AG08395 (cell line): Measurements from ENCODE around the gene EIF3B.
"Not testable (repeated sequence)": the region's sequence is repeated elsewhere in the genome, so short reads cannot be mapped to it uniquely, and the experiment has no call there.

ENCODE experiments used
- DNase-seq: peaks from one replicate; pipeline ENCODE4 v3.0.0; 2012; ENCODE audit warnings: mixed read lengths, low spot score

Gene EIF3B

DNA sequence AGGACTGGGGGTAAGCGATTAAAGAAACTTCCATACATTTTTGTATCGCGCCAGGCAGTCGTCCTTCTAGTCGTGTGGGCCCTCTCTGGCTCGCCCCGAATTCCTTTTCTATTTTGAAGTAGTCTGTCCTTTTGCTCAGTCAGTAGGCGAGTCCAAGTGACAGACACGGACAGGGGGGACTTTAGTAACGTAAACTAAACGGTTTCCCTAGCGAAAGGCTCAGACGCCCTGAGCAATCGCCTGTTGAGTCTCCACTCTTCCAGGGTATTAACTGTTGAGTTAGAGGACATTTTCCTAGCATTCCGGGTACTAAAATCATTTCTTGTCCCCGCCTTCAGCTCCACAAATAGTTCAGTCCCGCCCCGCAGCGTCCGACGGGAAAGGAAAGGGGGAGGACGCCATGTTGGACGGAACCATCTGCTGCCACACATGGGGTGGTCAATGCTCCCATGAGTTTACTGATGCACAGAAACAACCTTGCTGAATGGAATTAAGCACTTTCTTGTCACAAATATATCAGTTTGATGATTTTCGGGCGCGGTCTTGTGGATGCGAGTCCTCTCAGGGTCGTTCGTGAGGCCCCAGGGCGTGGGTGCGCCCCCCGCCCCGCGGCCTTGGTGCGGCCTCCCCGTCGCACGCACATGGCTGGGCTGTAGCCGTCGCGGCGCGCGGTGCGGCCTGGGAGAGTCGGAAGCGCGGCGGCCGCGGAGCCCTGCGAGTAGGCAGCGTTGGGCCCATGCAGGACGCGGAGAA is at the start of gene EIF3B:
EIF3B (plus strand) TSS at position 642 of the 753 bp plus-strand sequence; CDS start at position 737, 95 bp downstream.
- peak; percentile 95 for DNase-seq

DNA sequence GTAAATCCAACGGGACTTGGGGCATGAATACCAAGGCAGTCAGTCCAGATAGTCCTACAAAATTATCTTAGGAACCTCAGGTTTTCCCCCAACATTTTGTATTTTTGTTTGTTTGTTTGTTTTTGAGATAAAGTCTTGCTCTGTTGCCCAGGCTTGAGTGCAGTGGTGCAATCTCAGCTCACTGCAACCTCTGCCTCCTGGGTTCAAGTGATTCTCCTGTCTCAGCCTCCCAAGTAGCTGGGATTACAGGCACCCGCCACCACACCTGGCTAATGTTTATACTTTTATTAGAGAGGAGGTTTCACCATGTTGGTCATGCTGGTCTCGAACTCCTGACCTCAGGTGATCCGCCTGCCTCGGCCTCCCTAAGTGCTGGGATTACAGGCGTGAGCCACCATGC is 49.4 kb upstream of the EIF3B start:
- not testable (repeated sequence) for DNase-seq

DNA sequence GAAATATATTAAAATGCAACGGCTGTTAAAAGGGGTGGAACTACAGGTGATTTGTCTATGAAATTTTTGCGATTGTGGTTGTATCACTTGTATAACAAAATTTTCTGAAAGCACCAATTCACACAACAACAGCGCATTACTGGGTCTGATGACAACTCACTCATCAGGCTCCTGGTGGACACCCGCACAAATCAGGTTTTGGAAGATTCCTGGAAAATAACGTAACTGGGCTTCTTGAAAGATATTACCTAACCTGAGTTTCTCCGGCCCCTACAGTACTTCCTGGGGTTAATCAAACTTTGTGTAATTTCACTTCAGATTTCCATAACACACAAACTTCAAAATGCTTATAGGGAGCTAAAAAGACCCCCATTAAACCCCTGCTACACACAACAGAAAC is 47.9 kb upstream of the EIF3B start:
- DNase-seq, result no peak

DNA sequence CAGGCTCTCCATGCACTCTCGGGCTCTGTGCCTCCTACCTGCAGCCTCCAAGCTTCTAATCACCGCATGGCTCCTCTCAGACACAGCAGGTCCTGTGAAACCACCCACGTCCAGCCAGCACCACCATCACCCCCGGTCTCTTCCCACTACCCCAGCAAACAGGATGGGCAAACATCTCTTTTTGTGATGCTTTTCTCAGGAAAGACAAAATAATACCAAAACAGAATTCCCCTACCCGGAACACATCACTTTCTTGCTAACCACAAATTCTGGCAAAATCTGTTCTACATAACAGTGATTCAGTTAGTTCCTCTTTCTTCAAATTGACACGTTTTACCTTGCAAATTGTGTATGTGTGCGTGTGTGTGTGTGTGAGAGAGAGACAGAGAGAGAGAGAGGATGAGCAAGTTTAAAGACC is 46.9 kb upstream of the EIF3B start:
- no peak for DNase-seq

DNA sequence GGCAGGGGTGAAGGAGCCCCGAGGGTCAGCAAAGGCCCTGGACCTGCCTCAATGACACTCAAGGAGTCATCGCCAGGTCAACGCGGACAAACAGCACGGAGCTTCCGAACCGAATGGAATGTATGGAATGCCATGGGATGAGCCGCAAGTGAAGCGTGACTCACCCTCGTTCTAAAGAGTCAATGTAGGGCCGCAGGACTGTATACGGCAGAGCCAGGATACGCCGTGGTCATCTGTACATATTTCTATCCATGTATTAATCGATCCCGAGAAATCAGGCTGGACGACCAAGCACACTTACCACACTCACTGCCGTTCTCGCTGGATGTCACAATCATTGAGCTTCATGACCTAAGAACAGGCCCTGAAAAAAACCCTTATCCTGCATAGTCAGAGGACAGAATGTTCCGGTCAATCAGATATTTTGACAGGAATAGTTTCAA is 44.7 kb upstream of the EIF3B start:
- DNase-seq, result no peak

DNA sequence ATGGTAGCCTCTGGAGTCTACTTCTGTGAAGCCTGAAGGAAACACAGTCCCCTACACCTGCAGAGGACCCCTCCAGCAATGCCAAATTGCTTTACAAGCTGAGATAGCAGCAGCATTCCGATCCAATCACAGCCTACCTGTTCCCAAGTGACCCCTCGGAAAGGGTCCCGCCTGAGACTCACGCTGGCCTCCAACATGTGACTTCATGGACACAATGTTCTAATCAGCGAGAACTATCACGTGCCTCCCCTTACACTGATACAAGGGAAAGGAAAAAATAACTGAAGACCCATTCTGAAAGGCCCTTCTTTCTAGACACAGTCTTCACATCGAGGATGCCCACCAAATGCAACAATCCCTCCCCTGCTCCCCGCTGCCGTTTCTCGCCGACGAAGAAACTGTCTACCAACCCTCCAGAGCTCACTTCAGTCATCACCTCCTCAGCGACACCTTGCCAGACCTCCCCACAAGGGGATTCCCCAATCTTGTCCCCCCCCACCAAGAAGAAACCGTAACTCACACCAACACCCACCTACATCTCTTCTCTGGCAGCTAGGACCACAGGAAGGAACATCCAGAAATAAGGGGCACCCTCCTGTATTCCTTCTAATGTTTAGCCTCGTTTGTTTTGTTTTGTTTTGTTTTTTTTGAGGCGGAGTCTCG is 42.2 kb upstream of the EIF3B start:
- no peak for DNase-seq

DNA sequence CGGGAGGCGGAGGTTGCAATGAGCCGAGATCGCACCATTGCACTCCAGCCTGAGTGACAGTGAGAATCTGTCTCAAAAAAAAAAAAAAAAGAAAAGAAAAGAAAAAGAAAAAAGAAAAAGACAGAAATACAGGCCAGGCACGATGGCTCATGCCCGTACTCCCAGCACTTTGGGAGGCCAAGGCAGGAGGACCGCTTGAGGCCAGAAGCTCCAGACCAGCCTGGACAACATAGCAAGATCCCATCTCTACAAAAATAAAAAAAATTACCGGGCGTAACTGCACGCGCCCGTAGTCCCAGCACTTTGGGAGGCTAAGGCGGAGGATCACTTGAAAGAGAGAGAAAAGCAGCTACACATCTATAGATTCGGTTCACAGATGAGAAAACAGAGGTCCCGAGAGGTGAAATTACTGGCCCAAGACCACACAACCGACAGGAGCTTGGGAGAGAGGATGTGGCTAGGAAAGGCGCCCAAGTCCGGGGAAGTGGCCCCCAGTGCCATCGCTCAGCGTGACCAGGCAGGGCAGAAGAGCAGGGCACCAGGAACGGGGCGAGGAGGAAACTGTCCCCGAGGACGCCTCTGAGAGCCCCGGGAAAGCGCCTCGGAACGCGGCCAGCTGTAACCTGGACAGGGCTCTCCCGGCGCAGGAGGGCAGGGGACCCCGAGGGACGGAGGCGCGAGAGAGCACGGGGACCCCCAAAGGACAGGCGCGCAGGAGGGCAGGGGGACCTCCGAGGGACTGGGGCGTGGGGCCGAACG is 41.0 kb upstream of the EIF3B start:
- DNase-seq, result peak; percentile 45

DNA sequence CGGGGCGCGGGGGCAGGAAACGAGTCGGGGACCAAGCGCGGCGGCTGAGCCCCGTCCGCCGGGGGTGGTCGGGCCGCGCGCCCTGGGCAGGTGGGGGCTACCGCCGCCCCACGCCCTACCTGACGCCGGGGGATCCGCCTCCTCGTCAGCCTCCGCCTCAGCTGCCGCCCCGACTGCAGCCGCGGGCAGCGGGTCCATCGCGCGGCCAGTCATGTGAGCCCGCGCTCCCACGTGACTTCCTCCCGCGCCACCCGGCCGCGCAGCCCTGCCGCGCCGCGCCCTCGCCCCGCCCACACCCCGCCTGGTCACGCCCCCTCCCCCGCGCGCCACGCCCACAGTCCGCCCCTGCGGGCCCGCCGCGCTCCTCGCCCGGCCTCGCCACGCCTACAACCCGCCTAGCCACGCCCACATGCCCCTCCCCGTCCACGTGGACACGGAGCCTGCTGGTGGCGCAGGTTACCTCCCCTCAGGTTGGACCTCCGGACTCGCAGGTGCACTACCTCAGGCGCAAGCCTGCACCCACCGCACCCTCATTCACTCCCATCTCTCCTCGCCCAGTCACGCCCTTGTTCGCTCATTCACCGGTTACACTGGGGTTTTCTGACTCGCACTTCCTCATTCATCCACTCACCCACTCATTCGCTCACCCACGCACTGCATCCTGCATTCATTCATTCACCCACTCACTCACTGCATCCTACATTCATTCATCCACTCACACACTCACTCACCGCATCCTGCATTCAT is 40.2 kb upstream of the EIF3B start, which contains the start of gene SNX8:
SNX8 (minus strand) TSS at position 233 of the 747 bp plus-strand sequence; CDS start at position 213, 20 bp downstream.
- peak; percentile 99 for DNase-seq

DNA sequence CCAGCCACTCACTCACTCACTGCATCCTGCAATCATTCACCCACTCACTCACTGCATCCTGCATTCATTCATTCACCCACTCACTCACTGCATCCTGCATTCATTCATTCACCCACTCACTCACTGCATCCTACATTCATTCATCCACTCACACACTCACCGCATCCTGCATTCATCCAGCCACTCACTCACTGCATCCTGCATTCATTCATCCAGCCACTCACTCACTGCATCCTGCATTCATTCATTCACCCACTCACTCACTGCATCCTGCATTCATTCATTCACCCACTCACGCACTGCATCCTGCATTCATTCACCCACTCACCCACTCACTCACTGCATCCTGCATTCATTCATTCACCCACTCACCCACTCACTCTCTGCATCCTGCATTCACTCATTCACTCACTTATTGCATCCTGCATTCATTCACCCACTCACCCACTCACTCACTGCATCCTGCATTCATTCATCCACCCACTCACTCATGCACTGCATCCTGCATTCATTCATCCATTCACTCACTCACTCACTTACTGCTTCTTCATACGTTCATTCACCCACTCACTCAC is 39.6 kb upstream of the EIF3B start:
- DNase-seq, result not testable (repeated sequence)

DNA sequence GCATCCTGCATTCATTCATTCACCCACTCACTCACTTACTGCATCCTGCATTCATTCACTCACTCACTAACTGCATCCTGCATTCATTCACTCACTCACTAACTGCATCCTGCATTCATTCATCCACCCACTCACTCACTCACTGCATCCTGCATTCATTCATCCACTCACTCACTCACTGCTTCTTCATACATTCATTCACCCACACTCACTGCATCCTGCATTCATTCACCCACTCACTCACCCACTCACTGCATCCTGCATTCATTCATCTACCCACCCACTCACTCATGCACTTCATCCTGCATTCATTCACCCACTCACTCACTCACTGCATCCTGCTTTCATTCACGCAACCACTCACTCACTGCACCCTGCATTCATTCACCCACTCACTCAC is 38.8 kb upstream of the EIF3B start:
- DNase-seq, result no peak

DNA sequence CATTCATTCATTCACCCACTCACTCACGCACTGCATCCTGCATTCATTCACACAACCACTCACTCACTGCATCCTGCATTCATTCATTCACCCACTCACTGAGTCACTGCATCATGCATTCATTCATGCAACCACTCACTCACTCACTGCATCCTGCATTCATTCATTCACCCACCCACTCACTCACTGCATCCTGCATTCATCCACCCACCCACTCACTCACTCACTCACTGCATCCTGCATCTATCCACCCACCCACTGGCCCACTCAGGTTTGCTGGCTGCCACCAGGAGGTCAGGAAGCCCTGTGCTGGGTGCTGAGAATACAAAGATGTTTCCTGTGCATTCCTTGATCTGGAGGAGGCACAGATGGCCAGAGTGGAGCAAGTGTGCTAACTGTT is 38.0 kb upstream of the EIF3B start:
- DNase-seq, result no peak

DNA sequence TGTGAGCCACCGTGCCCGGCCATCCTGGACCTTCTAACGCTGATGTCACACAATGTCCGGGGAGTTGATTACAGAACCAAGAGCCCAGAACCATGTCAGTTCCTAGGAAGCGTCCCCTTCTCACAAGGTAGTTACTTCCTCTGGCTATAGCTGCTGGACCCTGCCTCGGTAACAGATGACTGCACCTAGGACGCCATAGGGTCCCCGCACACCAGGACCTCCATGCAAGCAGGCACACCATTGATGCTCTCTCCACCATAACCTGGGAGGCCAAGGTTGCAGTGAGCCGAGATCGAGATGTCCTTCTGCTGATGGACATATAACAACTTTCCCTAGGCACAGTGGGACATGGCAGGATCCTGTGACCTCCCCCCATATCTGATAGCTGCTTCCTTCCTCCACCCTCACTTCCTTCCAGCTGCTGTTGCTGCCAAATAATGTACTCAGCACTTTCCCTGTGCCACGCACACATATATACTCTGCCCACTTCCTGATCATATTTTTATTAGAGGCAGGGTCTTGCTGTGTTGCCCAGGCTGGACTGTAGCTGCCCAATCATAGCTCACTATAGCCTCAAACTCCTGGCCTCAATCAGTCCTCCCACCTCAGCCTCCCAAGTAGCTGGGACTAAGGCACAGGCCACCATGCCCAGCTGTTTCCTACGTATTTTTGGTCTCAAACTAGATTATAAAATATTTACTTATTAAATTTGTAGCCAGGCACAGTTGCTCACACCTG is 36.9 kb upstream of the EIF3B start:
- DNase-seq, result no peak

DNA sequence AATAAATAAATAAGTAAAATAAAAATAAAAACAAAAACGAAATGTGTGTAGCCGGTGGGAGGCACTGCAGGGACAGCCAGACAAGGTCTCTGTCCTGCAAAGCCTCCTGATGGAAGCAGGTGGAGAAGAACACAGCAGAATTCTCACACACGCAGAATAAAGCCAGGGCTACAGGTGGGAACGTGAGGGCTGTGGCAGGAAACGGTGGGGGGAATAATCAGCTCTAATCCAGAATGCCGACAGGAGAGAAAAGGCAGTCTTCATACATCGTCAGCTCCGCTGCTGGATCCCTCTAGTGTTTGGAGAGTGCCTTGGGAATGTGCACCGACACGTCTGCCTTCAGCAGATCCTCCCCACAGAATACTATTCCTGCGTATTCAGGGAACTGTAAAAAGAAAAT is 33.6 kb upstream of the EIF3B start:
- no peak for DNase-seq

DNA sequence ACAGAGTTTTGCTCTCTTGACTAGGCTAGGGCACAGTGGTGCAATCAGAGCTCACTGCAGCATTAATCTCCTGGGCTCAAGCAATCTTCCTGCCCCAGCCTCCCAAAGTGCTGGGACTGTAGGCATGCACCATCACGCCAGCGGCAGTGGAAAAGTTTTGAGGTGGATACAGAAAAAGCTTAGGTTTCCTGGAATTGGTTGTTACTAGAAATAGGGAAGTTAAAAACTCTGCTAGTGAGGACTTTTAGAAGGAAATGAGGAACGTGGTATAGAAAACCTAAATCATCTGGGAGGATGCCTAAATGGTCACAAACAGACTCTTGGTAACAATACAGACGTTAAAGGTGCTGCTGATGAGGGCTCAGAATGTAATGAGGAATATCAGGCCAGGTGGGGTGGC is 29.5 kb upstream of the EIF3B start:
- DNase-seq, result no peak

DNA sequence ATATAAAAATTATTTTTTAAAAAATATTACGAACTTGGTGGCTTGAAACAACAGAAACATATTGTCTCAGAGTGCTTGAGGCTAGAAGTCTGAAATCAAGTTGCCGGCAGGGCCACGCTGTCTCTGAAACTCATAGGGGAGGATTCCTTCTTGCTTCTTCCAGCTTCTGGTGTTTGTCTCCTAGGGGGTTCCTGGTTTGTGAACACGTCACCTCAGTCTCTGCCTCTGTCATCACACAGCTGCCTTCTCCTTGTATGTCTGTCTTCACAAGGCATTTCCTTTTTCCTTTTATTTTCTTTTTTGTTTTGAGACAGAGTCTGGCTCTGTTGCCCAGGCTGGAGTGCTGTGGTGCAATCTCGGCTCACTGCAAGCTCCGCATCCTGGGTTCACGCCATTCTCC is 27.7 kb upstream of the EIF3B start:
- no peak for DNase-seq

DNA sequence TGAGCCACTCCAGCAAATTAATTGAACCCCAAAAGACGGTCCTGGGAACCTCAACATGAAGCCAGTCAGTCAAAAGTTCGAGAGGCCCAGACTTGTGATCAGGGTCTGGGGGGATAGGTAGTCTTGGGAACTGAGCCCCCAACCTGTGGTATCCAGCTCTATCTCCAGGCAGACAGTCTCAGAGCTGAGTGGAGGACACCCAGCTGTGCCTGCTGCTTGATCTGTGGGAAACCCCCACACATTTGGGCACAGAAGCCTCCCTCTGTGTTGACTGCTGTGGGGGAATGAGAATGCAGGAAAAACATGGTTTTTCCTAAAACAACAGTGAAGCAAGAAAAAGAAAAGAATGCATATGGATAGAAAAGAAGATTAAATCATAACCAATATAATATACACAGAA is 24.1 kb upstream of the EIF3B start:
- no peak for DNase-seq

DNA sequence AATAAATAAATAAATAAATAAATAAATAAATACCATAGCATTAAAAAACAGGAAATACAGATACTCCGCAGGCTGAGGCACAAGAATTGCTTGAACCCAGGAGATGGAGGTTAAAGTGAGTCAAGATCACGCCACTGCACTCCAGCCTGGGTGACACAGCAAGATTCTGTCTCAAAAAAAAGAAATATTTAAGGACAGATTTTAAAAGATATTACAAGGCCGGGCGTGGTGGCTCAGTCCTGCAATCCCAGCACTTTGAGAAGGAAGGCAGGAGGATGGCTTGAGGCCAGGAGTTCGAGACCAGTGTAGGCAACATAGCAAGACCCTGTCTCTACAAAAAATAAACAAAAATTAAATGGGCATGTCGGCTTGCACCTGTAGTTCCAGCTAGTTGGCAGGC is 22.9 kb upstream of the EIF3B start:
- no peak for DNase-seq

DNA sequence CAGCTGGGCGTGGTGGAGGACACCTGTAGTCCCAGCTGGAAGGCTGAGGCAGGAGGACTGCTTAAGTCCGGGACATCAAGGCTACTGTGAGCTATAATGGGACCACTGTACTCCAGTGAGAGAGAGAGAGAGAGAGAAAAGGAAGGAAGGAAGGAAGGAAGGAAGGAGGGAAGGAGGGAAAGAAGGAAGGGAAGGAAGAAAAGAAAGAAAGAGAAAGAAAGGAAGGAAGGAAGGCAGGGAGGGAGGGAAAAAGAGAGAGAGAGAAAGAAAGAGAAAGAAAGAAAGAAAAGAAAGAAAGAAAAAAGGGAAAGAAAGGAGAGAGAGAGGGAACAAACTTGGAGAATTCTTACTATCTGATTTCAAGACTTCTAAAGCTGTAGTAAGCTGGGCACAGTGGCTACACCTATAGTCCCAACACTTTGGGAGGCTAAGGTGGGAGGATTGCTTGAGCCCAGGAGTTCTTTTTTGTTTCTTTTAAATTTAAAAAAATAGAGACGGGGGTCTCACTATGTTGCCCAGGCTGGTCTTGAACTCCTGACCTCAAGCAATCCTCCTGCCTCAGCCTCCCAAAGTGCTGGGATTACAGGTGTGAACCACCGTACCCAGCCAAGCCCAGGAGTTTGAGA is 21.9 kb upstream of the EIF3B start:
- not testable (repeated sequence) for DNase-seq

DNA sequence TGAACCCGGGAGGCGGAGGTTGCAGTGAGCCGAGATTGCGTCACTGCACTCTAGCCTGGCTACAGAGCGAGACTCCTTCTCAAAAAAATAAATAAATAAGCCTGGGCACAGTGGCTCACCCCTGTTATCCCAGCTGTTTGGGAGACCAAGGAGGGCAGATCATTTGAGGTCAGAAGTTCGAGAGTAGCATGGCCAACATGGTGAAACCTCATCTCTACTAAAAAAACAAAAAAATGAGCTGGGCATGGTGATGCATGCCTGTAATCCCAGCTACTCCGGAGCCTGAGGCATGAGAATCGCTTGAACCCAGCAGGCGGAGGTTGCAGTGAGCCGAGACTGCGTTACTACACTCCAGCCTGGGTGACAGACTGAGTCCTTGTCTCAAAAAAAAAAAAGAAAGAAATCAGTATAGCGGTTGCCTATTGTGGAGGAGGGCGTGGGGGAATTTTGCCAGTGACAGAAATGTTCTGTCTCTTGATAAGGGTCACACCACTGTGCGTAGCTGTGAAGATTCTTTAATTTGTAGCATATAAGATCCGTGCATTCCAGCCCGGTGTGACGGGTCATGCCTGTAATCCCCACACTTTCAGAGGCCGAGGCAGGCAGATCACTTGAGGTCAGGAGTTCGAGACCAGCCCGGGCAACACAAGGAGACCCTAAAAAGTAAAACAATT is 17.9 kb upstream of the EIF3B start:
- no peak for DNase-seq
